ENCODE data around the gene SEC24C. TPM values are rescaled to one million over a fixed set of nuclear protein-coding genes. Genes with fewer than 3 reads are reported as not detected.

Gene SEC24C
- total RNA-seq, 1 donor: 25.3 TPM

DNA sequence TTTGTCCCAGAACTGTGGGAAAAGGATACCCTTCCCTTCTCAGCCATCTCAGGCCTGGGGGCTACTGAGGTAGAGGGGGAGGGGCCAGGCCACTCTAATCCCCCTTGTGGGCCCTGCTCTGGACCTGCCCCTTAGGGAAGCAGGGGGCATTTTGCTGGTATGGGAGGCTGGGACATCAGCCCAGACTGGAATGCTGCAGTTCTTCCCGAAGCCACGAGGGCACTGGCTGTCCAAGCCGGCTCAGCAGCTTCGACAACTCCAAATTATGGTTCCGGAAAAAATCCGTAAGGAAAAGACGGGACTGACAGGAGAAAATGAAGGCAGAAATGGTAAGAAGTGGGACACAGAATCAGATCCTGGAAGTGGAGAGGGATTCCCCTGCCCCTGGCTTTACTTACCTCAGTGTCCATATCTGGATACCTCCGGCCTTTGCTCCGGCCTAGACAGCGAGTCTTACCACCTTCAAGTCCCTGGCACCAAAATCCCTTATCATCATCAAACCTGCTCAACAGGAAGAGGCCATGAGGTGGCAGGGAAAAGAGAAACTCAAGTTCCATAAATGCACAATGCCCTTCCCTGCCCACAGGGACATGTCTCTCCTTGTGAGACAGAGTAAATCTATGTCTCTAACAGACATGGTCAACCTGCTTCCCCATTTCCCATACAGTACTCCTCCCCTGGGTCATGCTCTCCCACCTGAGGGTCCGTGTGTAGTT lies 58.3 kb downstream of the SEC24C start:
- Histone ChIP-seq H3K9me3 (ENCODE audit: low read depth, low read length) (no peaks in the 10 kb centered on the region), H3K27me3 (ENCODE audit: insufficient read depth, low read length) (no peaks in the 10 kb centered on the region), H3K4me1 (ENCODE audit: insufficient read depth, low read length) (peaks cover 9% of the 10 kb centered on the region), H3K4me3 (ENCODE audit: low read length) (no peak overlapping the region)

DNA sequence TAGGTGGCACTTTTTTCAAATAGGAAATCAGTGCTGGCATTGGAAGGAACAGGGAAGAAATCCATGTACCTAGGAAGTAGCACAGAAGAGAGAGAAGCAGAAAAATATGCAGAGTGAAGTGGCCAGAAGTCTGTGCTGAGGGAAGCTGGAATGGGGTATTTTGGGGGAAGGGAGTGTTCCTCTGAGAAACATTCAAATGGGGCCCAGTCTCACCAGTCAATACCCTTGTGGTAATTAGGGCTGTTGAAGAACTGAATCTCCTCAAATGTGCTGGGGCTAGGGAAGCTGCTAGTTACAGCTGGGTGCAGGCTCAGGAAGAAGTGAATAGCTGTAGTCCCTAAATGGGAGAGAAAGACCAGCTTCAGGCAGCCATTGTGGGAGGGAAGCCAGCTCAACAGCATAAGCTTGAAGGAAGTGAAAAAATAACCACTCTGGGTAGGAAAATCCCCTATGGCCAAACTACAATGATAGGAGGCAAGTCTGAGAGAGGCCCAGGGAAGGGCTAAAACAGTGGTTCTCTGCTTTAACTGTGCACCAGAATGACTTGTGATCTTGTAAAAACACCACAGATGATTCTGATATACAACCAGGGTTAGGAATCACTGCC lies 59.6 kb downstream of the SEC24C start:
- Histone ChIP-seq H3K4me3 (ENCODE audit: low read length) (no peak overlapping the region), H3K4me1 (ENCODE audit: insufficient read depth, low read length) (peaks cover 22% of the 10 kb centered on the region), H3K27me3 (ENCODE audit: insufficient read depth, low read length) (no peaks in the 10 kb centered on the region), H3K9me3 (ENCODE audit: low read depth, low read length) (no peaks in the 10 kb centered on the region)

DNA sequence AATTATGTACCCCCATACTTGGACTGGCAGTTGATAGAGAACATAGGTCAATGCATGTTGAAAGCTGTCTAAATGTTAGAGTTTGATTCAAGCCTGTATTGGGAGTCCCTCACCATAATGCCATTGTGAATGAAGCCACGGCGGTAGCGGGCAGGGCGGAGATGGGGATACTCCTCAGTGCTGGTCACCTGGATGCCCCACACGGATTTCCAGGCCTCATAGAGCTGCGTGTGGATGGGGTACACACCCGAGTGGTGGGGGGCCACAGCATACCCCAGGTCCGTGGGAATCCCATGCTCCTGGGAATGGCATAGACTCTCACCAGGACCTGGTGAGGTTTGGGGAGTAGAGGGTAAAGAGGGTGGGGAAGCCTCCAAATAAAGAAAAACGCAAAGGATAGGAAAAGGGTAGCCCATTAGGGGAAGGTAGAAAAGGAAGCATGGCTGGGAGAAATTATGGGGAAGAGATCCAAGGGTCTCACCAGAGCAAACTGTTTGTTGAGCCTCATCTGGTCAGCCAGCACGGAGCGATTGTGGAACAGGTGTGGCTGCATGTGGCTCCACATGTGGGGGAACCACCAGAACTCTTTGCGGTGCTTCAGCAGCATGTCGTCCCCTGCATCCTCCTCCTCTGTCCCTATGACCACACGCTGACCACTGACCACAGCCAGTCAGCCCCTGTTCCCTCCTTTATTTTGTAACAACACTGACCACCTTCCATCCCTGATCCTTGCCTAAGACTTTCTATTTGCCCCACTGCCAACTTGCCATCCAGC lies 62.2 kb downstream of the SEC24C start:
- no peak overlapping the region for H3K4me3 ChIP-seq (ENCODE audit: low read length)
- H3K27me3 ChIP-seq (ENCODE audit: insufficient read depth, low read length): no peaks in the 10 kb centered on the region
- no peaks in the 10 kb centered on the region for H3K9me3 ChIP-seq (ENCODE audit: low read depth, low read length)
- H3K4me1 ChIP-seq (ENCODE audit: insufficient read depth, low read length): peaks cover 43% of the 10 kb centered on the region

DNA sequence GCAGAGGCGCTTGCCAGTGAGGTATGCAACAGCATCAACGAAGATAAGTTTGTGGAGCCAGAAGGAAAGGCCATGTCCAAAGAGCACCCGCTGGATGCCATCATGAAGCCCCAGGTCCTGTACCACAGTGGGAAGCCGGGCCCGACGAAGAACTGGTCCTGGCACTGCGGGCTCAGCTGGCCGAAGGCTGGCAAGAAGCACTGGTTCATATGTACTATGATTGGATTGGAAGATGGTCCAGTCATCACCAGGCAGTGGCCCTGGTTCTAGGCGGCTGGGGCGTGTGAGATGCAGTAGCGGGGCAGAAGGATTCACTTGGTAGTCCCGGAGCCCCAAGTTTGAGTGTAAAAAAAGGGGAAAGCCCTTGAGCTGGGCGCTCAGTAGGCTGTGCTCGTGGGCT lies 63.3 kb downstream of the SEC24C start:
- H3K9me3 ChIP-seq (ENCODE audit: low read depth, low read length): no peaks in the 10 kb centered on the region
- no peak overlapping the region for H3K4me3 ChIP-seq (ENCODE audit: low read length)
- peaks cover 47% of the 10 kb centered on the region for H3K4me1 ChIP-seq (ENCODE audit: insufficient read depth, low read length)
- no peaks in the 10 kb centered on the region for H3K27me3 ChIP-seq (ENCODE audit: insufficient read depth, low read length)

DNA sequence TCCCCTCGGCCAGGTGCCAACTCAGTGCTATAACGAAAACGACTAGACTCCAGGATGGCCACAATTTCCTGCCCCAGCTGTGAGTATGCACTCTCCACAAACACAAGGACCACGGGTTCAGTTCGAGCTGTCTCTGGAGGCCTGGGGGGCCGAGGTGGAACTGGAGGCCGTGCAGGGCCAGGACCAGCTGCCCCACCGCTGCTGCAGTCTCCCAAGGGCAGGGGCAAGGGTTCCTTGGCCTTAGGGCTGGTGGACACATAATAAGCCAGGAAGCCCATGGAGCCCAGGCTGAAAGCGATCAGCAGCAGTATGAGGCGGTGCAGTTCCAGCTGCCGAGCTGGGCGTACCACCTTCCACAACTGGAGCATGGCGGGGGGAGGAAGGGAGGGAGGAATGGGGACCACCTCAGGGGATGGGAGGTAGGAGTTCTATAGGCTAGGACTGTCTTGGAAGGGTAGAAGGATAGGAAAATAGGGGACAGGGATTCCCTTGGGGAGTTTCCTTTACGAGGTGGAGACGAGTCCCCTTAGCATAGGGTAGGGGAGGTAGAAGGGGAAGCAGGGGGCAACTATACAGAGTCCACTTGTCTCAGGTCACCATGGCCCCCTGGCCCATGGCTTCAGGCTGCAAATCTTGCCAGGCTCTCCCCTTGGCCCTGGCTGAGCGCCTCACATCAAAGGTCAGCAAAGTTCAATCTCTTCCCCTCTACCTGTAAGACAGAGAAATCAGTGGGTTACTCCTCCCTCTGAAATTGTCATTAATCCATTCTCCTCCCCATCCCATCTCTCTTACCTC lies 64.0 kb downstream of the SEC24C start:
- peaks cover 48% of the 10 kb centered on the region for H3K4me1 ChIP-seq (ENCODE audit: insufficient read depth, low read length)
- H3K4me3 ChIP-seq (ENCODE audit: low read length): no peak overlapping the region
- H3K9me3 ChIP-seq (ENCODE audit: low read depth, low read length): no peaks in the 10 kb centered on the region
- no peaks in the 10 kb centered on the region for H3K27me3 ChIP-seq (ENCODE audit: insufficient read depth, low read length)

DNA sequence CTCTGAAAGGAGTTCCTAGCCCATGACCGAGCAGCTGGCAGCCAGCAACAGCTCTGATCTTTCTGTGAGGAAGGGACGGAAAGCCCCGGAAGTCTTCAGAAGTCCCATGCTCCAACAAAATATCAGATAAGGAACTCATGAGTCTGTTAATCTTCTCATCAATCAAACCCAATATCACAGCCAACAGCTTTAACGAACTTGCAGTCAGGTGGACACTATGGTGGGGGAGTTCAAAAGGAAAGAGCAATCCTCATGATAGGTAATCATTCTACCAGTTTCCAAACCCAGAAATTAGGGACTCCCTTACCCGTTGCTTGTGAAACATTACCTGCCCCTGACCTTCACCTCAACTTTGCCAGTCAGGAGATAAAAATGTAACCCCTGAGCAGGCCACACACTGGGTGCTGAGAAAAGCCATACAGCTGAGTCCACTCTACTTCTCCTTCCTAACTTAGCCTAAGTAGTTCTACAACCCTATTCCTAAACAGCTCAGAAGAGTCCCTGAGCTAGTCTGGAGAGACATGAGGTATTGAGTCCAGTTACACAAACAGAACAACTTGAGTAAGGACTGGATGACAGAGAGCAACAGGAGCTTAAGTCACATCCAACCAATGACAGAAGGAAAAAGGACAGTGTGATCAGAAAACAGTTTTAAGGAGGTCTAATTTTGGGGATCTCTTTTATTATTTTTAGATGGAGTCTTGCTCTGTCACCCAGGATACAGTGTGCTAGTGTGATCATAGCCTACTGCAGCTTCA lies 65.1 kb downstream of the SEC24C start:
- peaks cover 48% of the 10 kb centered on the region for H3K4me1 ChIP-seq (ENCODE audit: insufficient read depth, low read length)
- H3K27me3 ChIP-seq (ENCODE audit: insufficient read depth, low read length): no peaks in the 10 kb centered on the region
- no peak overlapping the region for H3K4me3 ChIP-seq (ENCODE audit: low read length)
- H3K9me3 ChIP-seq (ENCODE audit: low read depth, low read length): no peaks in the 10 kb centered on the region

DNA sequence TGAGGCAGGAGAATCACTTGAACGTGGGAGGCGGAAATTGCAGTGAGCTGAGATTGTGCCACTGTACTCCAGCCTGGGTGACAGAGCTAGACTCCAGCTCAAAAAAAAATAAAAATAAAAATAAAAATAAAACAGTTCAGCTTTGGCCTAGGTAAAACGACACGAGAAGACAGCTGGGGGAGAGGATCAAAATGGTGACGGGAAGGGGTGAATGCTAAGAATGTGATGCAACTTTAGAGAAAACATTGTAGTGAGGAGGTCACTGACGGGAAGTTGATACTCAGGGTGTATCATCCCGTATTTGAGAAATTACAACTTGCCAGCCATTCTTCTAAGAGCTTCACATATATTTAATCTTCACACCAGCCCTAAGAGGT lies 66.2 kb downstream of the SEC24C start:
- no peaks in the 10 kb centered on the region for H3K27me3 ChIP-seq (ENCODE audit: insufficient read depth, low read length)
- peaks cover 53% of the 10 kb centered on the region for H3K4me1 ChIP-seq (ENCODE audit: insufficient read depth, low read length)
- peak overlapping the region; percentile 82 for H3K4me3 ChIP-seq (ENCODE audit: low read length)
- no peaks in the 10 kb centered on the region for H3K9me3 ChIP-seq (ENCODE audit: low read depth, low read length)

DNA sequence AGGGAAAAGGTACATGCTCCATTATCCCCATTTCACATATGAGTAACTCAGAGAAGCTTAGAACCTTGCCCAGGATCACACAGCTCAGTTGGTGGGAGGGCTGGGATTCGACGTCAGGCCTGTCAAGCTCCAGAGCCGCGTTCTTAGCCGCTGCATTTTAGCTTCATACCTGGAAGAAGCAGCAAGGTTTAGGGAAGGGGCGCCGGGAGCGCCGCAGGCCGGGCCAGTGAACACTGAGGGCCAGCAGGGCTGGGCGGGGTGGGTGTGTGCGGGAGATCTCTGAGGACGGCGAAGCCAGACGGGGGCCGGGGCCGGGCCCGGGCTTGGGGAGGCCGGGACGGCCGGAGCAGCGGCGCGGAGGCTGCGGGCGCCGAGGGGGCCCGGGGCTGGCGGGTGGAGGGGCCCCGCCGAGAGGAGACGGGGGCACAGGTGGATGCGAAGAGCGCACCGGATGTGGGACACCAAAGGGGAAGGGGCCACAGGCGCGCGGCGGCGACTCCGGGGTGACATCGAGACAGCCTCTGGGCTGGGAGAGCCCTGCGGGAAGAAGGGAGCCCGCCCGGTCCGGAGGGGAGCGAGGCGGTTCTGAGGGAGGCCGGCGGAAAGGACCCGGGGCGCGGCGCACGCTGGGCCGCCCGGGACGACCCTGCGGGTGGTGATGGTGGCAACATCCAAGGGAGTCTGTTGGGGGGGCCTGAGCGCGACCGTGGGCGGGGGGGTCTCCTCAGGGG lies 66.7 kb downstream of the SEC24C start:
- Histone ChIP-seq H3K4me1 (ENCODE audit: insufficient read depth, low read length) (peaks cover 58% of the 10 kb centered on the region), H3K4me3 (ENCODE audit: low read length) (peak overlapping the region; percentile 82), H3K9me3 (ENCODE audit: low read depth, low read length) (no peaks in the 10 kb centered on the region), H3K27me3 (ENCODE audit: insufficient read depth, low read length) (no peaks in the 10 kb centered on the region)

DNA sequence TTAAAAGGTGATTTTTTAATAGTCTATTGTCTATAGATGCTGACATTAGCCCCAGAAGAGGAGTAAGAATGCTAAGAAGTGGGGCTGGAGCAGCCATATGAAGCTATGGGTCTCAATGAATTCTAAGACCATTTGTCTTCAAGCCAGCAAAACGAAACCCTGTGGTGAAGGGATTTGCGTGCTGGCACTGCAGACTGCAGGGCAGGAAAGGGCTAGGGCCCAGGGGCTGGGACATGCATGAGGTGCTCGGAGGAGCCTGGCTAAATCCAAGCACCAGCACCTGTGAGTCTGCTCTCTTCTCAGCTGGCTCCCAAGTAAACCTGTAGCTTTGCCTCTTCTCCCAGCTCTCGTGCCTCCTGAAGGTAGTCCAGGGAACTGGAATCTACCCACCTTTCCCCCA lies 68.5 kb downstream of the SEC24C start:
- H3K9me3 ChIP-seq (ENCODE audit: low read depth, low read length): no peaks in the 10 kb centered on the region
- peaks cover 64% of the 10 kb centered on the region for H3K4me1 ChIP-seq (ENCODE audit: insufficient read depth, low read length)
- no peaks in the 10 kb centered on the region for H3K27me3 ChIP-seq (ENCODE audit: insufficient read depth, low read length)
- no peak overlapping the region for H3K4me3 ChIP-seq (ENCODE audit: low read length)

DNA sequence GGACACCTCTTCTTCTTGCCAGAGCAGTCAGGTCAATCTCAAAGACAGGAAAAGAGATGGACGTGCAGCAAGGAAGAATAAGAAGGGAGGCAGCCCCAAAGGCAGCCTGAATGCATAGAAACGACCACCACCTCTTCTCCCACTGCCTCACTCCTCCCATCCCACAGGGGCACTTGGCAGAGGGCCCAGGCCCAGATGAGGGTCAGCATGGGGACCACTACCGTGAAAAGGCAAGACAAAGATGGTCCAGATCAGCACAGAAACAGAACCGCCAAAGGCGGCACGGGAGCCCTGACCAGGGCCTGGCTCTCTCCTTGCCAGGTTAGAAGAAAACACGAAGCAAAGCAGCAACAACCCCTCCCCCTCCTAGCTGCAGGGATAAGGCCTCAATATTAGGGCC lies 69.2 kb downstream of the SEC24C start:
- H3K27me3 ChIP-seq (ENCODE audit: insufficient read depth, low read length): no peaks in the 10 kb centered on the region
- H3K9me3 ChIP-seq (ENCODE audit: low read depth, low read length): no peaks in the 10 kb centered on the region
- no peak overlapping the region for H3K4me3 ChIP-seq (ENCODE audit: low read length)
- peaks cover 62% of the 10 kb centered on the region for H3K4me1 ChIP-seq (ENCODE audit: insufficient read depth, low read length)

DNA sequence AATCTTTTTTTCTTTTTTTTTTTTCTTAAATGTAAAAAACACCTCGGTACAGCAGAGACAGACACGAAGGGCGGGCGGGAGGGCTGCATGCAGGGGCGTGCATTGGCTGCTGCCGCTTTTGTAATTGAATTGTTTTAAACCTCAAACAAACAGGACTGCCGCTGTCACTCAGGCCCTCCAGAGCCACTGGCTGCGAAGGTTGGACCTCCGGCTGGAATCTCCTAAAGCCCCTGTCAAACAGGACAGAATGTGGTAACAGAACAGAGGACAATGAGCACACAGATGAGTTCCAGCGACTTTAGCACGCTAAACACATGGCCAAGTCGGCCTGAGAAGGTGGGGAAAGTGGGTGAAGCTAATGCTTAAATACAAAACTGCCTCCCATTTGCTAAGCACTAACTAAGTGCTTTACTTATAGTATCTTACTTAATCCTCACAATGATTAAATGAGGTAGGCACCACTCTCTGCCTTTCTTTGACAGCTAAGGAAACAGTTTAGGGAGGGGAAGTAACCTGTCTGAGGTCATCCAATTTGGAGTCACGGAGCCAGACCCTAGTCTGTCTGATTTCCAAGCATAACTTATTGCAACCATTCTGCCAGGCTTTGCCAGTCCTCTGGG lies 70.2 kb downstream of the SEC24C start:
- Histone ChIP-seq H3K9me3 (ENCODE audit: low read depth, low read length) (no peaks in the 10 kb centered on the region), H3K4me1 (ENCODE audit: insufficient read depth, low read length) (peaks cover 63% of the 10 kb centered on the region), H3K27me3 (ENCODE audit: insufficient read depth, low read length) (no peaks in the 10 kb centered on the region), H3K4me3 (ENCODE audit: low read length) (no peak overlapping the region)

DNA sequence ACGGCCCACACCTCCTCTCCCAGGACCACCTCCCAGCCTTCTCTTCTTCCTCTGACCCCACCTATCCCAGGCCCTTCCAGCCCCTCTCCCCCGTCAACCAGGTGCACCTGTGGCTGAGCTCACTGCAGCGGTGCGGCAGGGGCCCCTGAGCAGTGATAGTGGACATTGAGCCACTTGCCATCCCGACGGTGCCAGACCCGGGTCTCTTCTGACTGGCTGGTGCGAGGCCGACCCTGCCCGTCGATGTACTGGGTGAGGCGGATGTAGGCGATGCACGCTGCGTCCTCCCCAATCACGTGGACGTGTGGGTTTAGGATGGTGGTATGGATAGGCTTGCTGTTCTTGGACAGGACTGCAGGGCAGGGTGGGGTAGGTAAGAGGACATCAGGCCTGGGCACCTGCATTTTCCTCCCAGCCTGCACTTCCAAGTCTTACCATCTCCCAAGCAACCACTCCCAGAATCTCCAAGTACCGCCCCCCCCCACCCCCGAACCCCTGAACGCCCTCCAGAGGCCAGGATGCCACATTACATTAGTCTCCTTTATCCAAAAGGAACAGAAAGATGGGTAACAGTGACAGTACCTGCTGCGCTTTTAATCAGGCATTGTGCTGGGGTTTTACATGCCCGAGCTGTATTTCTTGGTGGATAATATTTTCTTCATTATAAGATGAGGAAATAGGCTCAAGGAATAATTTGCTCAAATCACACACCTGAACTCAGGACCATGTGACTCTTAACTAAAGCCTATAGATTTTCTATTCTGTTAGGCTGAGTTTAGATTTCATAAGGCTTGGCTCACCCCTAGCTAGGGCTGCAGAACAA lies 70.9 kb downstream of the SEC24C start:
- no peaks in the 10 kb centered on the region for H3K27me3 ChIP-seq (ENCODE audit: insufficient read depth, low read length)
- H3K4me3 ChIP-seq (ENCODE audit: low read length): no peak overlapping the region
- peaks cover 58% of the 10 kb centered on the region for H3K4me1 ChIP-seq (ENCODE audit: insufficient read depth, low read length)
- H3K9me3 ChIP-seq (ENCODE audit: low read depth, low read length): no peaks in the 10 kb centered on the region

DNA sequence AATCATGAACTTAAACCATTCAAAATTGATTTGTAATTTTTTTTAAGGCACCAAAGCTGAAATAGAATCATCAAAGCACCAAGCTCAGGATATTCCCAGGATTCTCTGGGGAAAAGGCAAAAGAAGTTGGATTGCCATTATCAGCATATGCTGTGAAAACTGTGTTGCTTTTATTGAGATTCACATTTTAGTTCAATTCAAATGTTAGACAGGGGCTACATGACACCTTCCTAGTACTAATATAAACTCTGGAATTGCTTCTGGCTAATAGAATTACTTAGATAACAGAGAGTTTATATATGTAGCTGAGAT lies 71.5 kb downstream of the SEC24C start:
- Histone ChIP-seq H3K27me3 (ENCODE audit: insufficient read depth, low read length) (no peaks in the 10 kb centered on the region), H3K4me1 (ENCODE audit: insufficient read depth, low read length) (peaks cover 52% of the 10 kb centered on the region), H3K9me3 (ENCODE audit: low read depth, low read length) (no peaks in the 10 kb centered on the region), H3K4me3 (ENCODE audit: low read length) (no peak overlapping the region)
